Neutrophil (primary cell): ENCODE data around the gene WEE1.

ENCODE experiments used
- H3K27ac ChIP-seq: fragments of 200-600 bp; sonication (generic); 2 replicates; pipeline ENCODE4 v1.5.1; 2016; ENCODE audit warnings: mild to moderate bottlenecking, moderate library complexity
- H3K27me3 ChIP-seq: fragments of 200-600 bp; sonication (generic); 2 replicates; pipeline ENCODE4 v1.6.0; 2016; ENCODE audit warnings: mild to moderate bottlenecking
- H3K36me3 ChIP-seq: fragments of 200-600 bp; sonication (generic); 2 replicates; pipeline ENCODE4 v1.5.1; 2017
- H3K4me1 ChIP-seq, 2 experiments: fragments of 200-600 bp in 1 of 2; sonication (generic) in 1 of 2; 1 replicate in 1 of 2; 2 replicates in 1 of 2; pipeline versions ENCODE4 v1.5.1 to v1.6.1; 2013 to 2016; ENCODE audit warnings: low read depth in 1 of 2, low read length in 1 of 2, mild to moderate bottlenecking in 1 of 2, moderate library complexity in 1 of 2; ENCODE audit not compliant: control insufficient read depth in 1 of 2, insufficient read depth in 1 of 2
- H3K4me3 ChIP-seq, 2 experiments: fragments of 200-600 bp in 1 of 2; sonication (generic) in 1 of 2; 1 replicate in 1 of 2; 2 replicates in 1 of 2; pipeline ENCODE4 v1.5.1; 2013 to 2016; ENCODE audit warnings: low read depth in 1 of 2, low read length in 1 of 2, mild to moderate bottlenecking in 1 of 2, moderate library complexity in 1 of 2
- H3K9me3 ChIP-seq: fragments of 200-600 bp; sonication (generic); 2 replicates; pipeline ENCODE4 v1.5.1; 2016
- CTCF ChIP-seq: fragments of 200-600 bp; sonication (generic); IDR thresholded peaks from 2 replicates; pipeline ENCODE4 v1.5.1; 2016; ENCODE audit warnings: antibody characterized with exemption

The WEE1 gene

DNA sequence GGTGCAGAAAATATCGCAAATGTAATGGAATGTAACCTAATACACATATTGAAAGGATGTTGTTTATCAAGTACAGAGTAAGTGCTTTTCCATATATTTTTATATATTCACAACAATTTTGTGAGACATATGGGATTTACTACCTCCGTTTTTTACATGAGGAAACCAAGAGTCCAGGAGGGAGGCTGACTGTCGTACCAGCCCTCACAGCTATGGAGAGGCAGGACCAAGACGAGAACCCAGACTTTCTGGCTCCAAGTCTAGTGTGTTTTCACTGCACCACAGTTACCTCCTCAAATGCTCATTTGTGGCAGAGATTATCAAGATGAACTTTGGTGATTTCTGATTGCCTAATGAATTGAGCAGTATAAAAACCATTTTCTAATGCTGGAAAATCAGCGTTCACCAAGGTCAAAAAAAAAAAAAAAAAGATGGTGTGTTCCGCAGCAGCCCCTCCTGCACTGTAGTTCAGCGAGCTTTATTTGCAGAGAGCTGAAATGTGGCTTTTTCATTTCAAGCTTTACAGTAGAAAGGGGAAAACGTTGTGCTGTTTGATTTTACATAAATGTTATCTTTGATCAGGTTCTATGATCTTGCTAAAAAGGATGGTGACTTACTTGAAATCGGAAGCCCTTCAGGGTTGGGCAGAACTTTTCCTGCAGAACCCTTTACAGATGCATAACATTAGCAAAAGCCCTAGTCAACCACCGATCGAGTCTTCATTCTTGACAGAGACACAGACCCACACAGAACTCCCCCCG, 44.7 kb upstream of the WEE1 start:
- Histone ChIP-seq H3K27ac (no peak overlapping the region), H3K4me3 (no peak overlapping the region), H3K36me3 (peaks cover 51% of the 10 kb centered on the region), H3K27me3 (no peaks in the 10 kb centered on the region), H3K4me1 (no peaks in the 10 kb centered on the region), H3K9me3 (no peaks in the 10 kb centered on the region)
- TF ChIP-seq CTCF = no peak

GRCh38 chr11:9529334-9529650, 44.2 kb upstream of the WEE1 start:
- H3K9me3 ChIP-seq = no peaks in the 10 kb centered on the region
- no peaks in the 10 kb centered on the region for H3K4me1 ChIP-seq
- TF ChIP-seq CTCF = no peak
- H3K4me3 ChIP-seq = no peak overlapping the region
- no peaks in the 10 kb centered on the region for H3K27me3 ChIP-seq
- no peak overlapping the region for H3K27ac ChIP-seq
- peaks cover 51% of the 10 kb centered on the region for H3K36me3 ChIP-seq

DNA sequence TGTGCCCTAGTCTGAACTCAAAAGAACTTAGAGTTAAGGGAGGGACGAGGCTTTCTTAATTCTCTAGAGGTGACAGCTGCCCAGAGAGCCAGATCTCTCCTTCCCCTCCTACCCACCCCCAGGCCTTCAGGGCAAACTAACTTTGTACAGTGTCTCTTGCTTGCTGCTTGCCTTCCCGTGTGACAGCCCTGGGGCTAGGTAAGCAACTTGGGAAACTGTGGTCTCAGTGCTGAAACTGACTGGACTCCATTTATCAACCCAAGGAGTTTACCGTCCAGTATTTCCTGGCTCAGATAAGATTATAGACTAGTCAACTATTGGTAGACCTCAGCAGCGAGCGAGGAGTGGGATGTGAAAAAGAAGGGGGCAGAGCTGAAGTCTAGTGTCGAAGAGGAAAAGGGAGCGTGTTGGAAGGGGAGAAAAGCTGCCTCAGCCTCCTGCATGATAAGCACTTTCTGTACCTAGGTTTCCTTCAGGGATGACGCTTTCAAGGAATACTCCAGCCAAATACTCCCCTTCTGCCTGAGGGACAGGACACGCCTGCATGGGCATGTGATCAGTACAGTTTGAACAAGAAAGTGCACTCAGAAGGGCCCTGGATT, 43.3 kb upstream of the WEE1 start:
- H3K27ac ChIP-seq = no peak overlapping the region
- H3K9me3 ChIP-seq = no peaks in the 10 kb centered on the region
- peaks cover 45% of the 10 kb centered on the region for H3K36me3 ChIP-seq
- no peak for TF ChIP-seq CTCF
- no peak overlapping the region for H3K4me3 ChIP-seq
- peaks cover 0 to 3% of the 10 kb centered on the region in 2 experiments for H3K4me1 ChIP-seq
- no peaks in the 10 kb centered on the region for H3K27me3 ChIP-seq

- Histone ChIP-seq H3K9me3 (no peaks in the 10 kb centered on the region), H3K36me3 (peaks cover 35% of the 10 kb centered on the region), H3K4me3 (no peak overlapping the region), H3K4me1 (peaks cover 0 to 5% of the 10 kb centered on the region in 2 experiments), H3K27ac (no peak overlapping the region), H3K27me3 (no peaks in the 10 kb centered on the region)
- no peak for TF ChIP-seq CTCF
Observed at GRCh38 chr11:9530901-9531625, 42.4 kb upstream of the WEE1 start.

GRCh38 chr11:9533058-9533457, 40.4 kb upstream of the WEE1 start:
- Histone ChIP-seq H3K9me3 (no peaks in the 10 kb centered on the region), H3K4me1 (peaks cover 0 to 5% of the 10 kb centered on the region in 2 experiments), H3K4me3 (no peak overlapping the region), H3K27me3 (no peaks in the 10 kb centered on the region), H3K27ac (no peak overlapping the region), H3K36me3 (peaks cover 15% of the 10 kb centered on the region)
- no peak for TF ChIP-seq CTCF
